Suppressor macrophage (primary cell): ENCODE data around the gene MLF2.

Source experiments
- DNase-seq, 4 experiments: peaks; one replicate each; pipeline ENCODE4 v3.0.0-alpha.2; 2020 to 2022

The MLF2 gene

GRCh38 chr12:6778217-6778573 lies 25.3 kb upstream of the MLF2 start:
- peak in 2 of 4 experiments; percentile 45 for DNase-seq

GRCh38 chr12:6777386-6777785 lies 24.4 kb upstream of the MLF2 start:
- no peak for DNase-seq

- no peak for DNase-seq
These were observed 22.5 kb upstream of the MLF2 start for GRCh38 chr12:6775185-6776174.

GRCh38 chr12:6774499-6775062 lies 21.6 kb upstream of the MLF2 start:
- no peak for DNase-seq

- no peak for DNase-seq
These were observed 20.8 kb upstream of the MLF2 start for GRCh38 chr12:6773590-6774351.

GRCh38 chr12:6772726-6773589 lies 20.0 kb upstream of the MLF2 start:
- DNase-seq = no peak

GRCh38 chr12:6772331-6772695 lies 19.4 kb upstream of the MLF2 start, which contains the start of gene LAG3:
Gene LAG3 (plus strand): TSS chr12:6772520. CDS start chr12:6772853, 333 bp downstream.
- DNase-seq = peak in 1 of 4 experiments; percentile 32

- no peak for DNase-seq
These were observed 18.8 kb upstream of the MLF2 start for GRCh38 chr12:6771509-6772330.

- DNase-seq = peak; percentile 86 to 95 (median 92)
These were observed 18.2 kb upstream of the MLF2 start for GRCh38 chr12:6771091-6771495.

GRCh38 chr12:6770600-6770999 lies 17.7 kb upstream of the MLF2 start:
- no peak for DNase-seq

- no peak for DNase-seq
These were observed 17.2 kb upstream of the MLF2 start for GRCh38 chr12:6770094-6770493.

GRCh38 chr12:6769666-6770065 lies 16.7 kb upstream of the MLF2 start:
- DNase-seq = no peak

- DNase-seq = no peak
These were observed 16.0 kb upstream of the MLF2 start for GRCh38 chr12:6768990-6769389.

GRCh38 chr12:6768437-6768914 lies 15.5 kb upstream of the MLF2 start:
- no peak for DNase-seq

- no peak for DNase-seq
These were observed 14.7 kb upstream of the MLF2 start for GRCh38 chr12:6767353-6768319.

- peak; percentile 73 to 92 (median 83) for DNase-seq
These were observed 13.9 kb upstream of the MLF2 start for GRCh38 chr12:6766651-6767349.

GRCh38 chr12:6765634-6766581 lies 13.0 kb upstream of the MLF2 start, which contains the start of gene PTMS:
Gene PTMS (plus strand): TSS chr12:6766363. CDS start chr12:6766706, 343 bp downstream.
- peak; percentile 36 to 81 (median 66) for DNase-seq
